GM12875 (cell line): ENCODE measurements around the gene SCGB2B2.
A peak's percentile ranks its signal among the peaks of the same experiment; 100 is the strongest.

Experiments used
- H3K4me3 ChIP-seq: one replicate; pipeline ENCODE4 v1.5.1; 2011; ENCODE audit warnings: low read depth, low read length, control low read depth
- CTCF ChIP-seq: IDR thresholded peaks from 2 replicates; pipeline ENCODE4 v1.5.1; 2011; ENCODE audit warnings: low read depth, mild to moderate bottlenecking, control low read depth, inconsistent platforms, low read length, moderate library complexity, borderline replicate concordance; ENCODE audit not compliant: insufficient read depth

Gene SCGB2B2

GRCh38 chr19:34681478-34681877 is 4.5 kb upstream of the SCGB2B2 start:
- TF ChIP-seq CTCF, result no peak
- H3K4me3 ChIP-seq, result no peak overlapping the region

DNA sequence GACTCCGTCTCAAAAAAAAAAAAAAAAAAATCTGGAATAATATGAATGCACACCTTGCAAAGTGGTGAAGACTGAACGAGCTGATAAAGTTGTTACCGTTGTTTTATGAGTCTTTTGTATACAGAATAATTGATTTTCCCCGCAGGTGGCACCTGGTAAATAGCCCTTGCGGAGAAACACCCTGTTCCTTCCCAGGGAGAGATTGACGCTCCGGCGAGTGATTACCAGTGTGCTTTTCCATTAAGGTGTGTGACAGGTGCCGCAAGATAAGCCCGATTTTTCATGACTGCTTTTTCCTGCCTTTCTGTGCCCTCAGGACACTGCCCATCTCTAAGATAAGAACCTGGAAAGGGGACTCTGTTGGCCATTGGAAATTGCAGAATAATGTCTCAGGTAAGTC is 1.5 kb upstream of the SCGB2B2 start:
- no peak for TF ChIP-seq CTCF
- H3K4me3 ChIP-seq, result no peak overlapping the region

DNA sequence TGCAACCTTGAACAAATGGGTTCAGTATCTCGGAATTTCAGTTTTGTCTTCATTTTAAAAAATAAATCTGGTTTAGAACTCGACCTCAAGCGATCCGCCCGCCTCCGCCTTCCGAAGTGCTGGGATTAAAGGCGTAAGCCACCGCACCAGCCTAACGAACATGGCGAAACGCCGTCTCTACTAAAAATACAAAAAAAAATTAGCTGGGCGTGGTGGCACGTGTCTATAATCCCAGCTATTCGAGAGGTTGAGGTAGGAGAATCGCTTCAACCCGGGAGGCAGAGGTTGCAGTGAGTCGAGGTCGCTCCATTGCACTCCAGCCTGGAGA is 1.1 kb upstream of the SCGB2B2 start:
- peak overlapping the region; percentile 89 for H3K4me3 ChIP-seq
- TF ChIP-seq CTCF, result no peak

DNA sequence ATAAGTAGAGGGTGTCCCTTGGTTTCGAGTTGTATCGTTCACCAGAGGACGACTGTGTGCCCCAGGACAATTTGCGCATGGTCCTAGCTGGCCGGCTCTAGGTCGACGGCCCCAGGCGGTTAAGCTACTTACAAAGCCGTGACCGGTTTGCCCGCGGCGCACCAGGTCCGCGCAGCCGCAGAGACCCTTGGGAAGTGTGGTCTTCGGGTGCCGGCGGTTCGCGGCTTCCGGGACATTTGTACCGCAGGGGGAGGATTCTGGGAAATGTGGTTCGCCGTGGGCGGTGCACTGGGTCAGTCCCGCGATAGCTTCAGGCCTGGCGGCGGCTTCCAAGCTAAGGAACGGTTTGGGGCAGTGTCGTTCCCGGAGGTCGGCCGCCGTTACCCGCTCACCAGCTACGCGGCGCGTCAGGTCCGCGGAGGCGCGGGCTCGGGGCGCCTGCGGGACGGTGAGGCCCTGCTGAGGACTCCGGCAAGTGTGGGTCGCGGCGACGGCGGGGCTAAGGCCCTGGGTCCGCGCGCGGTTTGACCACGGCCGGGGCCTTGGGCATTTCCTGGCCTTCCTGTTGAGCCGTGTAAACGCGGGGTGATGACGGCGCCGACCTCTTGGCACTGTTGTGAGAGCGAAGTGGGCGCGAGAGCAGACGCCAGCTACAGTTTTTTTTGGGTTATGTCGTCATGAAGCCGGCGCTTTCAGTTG is 576 bp upstream of the SCGB2B2 start, which contains the start of gene ZNF302:
Gene ZNF302, plus strand, starts transcription at position 293 of the 699 bp plus-strand sequence. CDS start 1,127 bp downstream, outside the sequence.
- TF ChIP-seq CTCF, result no peak
- H3K4me3 ChIP-seq, result peak within 1 kb of the TSS; percentile 89

DNA sequence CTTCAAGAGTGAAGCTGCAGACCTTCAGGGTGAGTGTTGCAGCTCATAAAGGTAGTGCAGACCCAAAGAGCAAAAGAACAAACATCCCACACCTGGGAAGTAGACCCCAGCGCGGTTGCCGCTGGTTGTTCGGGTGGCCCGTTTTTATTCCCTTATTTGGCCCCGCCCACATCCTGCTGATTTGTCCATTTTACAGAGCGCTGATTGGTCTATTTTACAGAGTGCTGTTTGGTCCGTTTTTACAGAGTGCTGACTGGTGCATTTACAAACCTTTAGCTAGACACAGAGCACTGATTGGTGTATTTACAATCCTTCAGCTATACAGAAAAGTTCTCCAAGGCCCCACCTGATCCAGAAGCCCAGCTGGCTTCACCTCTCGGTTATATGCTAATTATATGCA is 1.0 kb downstream of the SCGB2B2 start:
- H3K4me3 ChIP-seq, result no peak overlapping the region
- no peak for TF ChIP-seq CTCF

- no peak overlapping the region for H3K4me3 ChIP-seq
- TF ChIP-seq CTCF, result no peak
Observed at GRCh38 chr19:34675250-34675649, 1.7 kb downstream of the SCGB2B2 start.

- no peak for TF ChIP-seq CTCF
- no peak overlapping the region for H3K4me3 ChIP-seq
Observed at GRCh38 chr19:34673590-34673989, 3.4 kb downstream of the SCGB2B2 start.
